ENCODE measurements around the gene OR2AP1. TPM values are rescaled to one million over a fixed set of nuclear protein-coding genes. Genes with fewer than 3 reads are reported as not detected.

Gene OR2AP1
- total RNA-seq (2022; extraction: Qiagen RNA extraction) = not detected in 5 replicates

DNA sequence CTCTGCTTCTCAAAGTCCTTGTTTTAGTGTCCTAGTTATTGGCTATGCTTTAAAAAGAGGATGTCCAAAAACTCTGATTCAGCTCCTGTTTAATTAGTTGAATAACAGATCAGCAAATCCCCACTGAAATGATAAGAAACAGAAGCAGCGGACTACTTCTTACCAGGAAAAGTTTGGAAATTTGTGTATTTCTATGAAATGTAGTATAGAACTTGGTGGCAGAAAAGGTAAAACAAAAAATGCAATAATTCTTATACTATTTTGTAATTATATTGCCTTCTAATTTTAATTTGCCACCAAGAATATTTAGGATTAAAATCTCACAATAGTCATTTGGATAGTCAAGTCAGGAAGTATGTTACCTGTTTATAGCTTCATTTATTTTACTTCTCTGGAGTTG, at the start of gene OR2AP1:
TSS of gene OR2AP1 (plus strand) at position 301 of the 400 bp plus-strand sequence. CDS start 1,947 bp downstream, outside the sequence.

DNA sequence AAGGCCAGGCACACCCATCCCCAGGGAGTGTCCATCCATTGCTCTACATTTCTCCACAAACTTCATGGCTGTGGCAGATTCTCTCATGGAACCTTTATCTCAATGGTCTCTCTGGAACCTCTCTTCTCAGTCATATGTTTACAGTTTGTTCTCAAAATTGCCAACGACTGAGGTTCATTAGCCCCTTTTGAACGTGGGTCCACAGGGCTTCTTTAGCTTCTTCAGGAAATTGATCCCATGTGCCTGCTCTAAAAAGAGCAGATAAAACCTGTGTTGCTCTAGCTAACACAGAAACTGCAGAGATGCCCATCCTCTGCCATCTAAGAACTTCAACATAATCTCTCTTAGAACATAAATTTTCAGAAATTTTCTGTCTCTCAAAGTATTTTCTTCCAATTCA, 23.0 kb upstream of the OR2AP1 start, which contains the start of gene OR6C4:
TSS of gene OR6C4 (plus strand) at position 301 of the 400 bp plus-strand sequence. CDS start 1,625 bp downstream, outside the sequence.

Other genes starting within 250 kb of the OR2AP1 start
- not detected in 5 replicates for gene OR6C3, start 241.7 kb upstream of the OR2AP1 start, total RNA-seq (2022; extraction: Qiagen RNA extraction)
- gene OR6C75, start 209.5 kb upstream of the OR2AP1 start, total RNA-seq (2022; extraction: Qiagen RNA extraction) = not detected in 5 replicates
- not detected in 5 replicates for gene OR6C65, start 171.9 kb upstream of the OR2AP1 start, total RNA-seq (2022; extraction: Qiagen RNA extraction)
- gene OR6C76, start 146.2 kb upstream of the OR2AP1 start, total RNA-seq (2022; extraction: Qiagen RNA extraction) = not detected in 5 replicates
- gene OR6C2, start 128.4 kb upstream of the OR2AP1 start, total RNA-seq (2022; extraction: Qiagen RNA extraction) = not detected in 5 replicates
- gene OR6C70, start 102.3 kb upstream of the OR2AP1 start, total RNA-seq (2022; extraction: Qiagen RNA extraction) = not detected in 5 replicates
- gene OR6C68, start 80.1 kb upstream of the OR2AP1 start, total RNA-seq (2022; extraction: Qiagen RNA extraction) = not detected in 5 replicates
- not detected in 5 replicates for gene OR6C4, start 22.9 kb upstream of the OR2AP1 start, total RNA-seq (2022; extraction: Qiagen RNA extraction)
- not detected in 5 replicates for gene OR10P1, start 64.4 kb downstream of the OR2AP1 start, total RNA-seq (2022; extraction: Qiagen RNA extraction)
- gene ITGA7, start 135.4 kb downstream of the OR2AP1 start, total RNA-seq (2022; extraction: Qiagen RNA extraction) = 0.77 to 1.8 TPM (median 1.0 TPM) in 5 replicates
- 129 to 155 TPM (median 147 TPM) in 5 replicates for gene BLOC1S1, start 143.6 kb downstream of the OR2AP1 start, total RNA-seq (2022; extraction: Qiagen RNA extraction)
- gene RDH5, start 147.9 kb downstream of the OR2AP1 start, total RNA-seq (2022; extraction: Qiagen RNA extraction) = 2.1 to 2.8 TPM (median 2.3 TPM) in 5 replicates
- gene CD63, start 156.5 kb downstream of the OR2AP1 start, total RNA-seq (2022; extraction: Qiagen RNA extraction) = 661 to 730 TPM (median 714 TPM) in 5 replicates
- gene GDF11, start 170.7 kb downstream of the OR2AP1 start, total RNA-seq (2022; extraction: Qiagen RNA extraction) = 2.6 to 4.1 TPM (median 3.8 TPM) in 5 replicates
- gene SARNP, start 245.3 kb downstream of the OR2AP1 start, total RNA-seq (2022; extraction: Qiagen RNA extraction) = 91.7 to 148 TPM (median 94.8 TPM) in 5 replicates
- gene ORMDL2, start 245.6 kb downstream of the OR2AP1 start, total RNA-seq (2022; extraction: Qiagen RNA extraction) = 87.9 to 110 TPM (median 98.6 TPM) in 5 replicates